Measurements from ENCODE around the gene C2orf74.

GRCh38 chr2:61117534-61117933 is 44.5 kb upstream of the C2orf74 start:
- TF ChIP-seq, protein P1, sequence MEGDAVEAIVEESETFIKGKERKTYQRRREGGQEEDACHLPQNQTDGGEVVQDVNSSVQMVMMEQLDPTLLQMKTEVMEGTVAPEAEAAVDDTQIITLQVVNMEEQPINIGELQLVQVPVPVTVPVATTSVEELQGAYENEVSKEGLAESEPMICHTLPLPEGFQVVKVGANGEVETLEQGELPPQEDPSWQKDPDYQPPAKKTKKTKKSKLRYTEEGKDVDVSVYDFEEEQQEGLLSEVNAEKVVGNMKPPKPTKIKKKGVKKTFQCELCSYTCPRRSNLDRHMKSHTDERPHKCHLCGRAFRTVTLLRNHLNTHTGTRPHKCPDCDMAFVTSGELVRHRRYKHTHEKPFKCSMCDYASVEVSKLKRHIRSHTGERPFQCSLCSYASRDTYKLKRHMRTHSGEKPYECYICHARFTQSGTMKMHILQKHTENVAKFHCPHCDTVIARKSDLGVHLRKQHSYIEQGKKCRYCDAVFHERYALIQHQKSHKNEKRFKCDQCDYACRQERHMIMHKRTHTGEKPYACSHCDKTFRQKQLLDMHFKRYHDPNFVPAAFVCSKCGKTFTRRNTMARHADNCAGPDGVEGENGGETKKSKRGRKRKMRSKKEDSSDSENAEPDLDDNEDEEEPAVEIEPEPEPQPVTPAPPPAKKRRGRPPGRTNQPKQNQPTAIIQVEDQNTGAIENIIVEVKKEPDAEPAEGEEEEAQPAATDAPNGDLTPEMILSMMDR (IDR thresholded peaks at IDR 0.05), result no peak
- TF ChIP-seq POLR2A (IDR thresholded peaks at IDR 0.05), result no peak
